Cerebellar nuclear complex (tissue), 1 donor: Measurements from ENCODE around the gene EPG5.
"Not testable (repeated sequence)": the region's sequence is repeated elsewhere in the genome, so short reads cannot be mapped to it uniquely, and the experiment has no call there.

Source experiments
- DNase-seq, 2 experiments: peaks; one replicate each; lab custom pipeline; 2025; lab: John Stamatoyannopoulos, UW

The EPG5 gene

GRCh38 chr18:45976566-45976965 lies 9.4 kb upstream of the EPG5 start:
- no peak for DNase-seq

GRCh38 chr18:45974088-45974536 lies 7.0 kb upstream of the EPG5 start:
- peak in 1 of 2 experiments; percentile 23 for DNase-seq

GRCh38 chr18:45964913-45965312 lies 2.2 kb downstream of the EPG5 start:
- not testable (repeated sequence) for DNase-seq

DNA sequence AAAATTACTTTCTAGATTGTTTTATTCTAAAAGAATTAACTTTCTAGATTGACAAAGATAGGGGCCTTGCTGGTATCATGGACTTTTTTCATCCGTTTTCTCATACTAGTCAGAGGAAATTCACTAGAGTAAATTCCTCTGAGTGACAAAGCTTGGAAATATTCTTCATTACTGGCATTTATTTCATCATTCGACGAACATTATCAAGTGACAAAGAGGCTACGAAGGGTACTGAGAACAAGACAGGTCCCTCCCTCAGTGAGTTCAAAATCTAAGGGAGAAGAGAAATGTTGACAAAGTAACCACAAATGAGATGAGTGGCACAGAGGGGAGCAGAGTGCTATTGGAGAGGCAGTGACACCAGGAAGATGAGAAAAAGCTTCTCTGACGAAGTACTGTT lies 4.3 kb downstream of the EPG5 start:
- no peak for DNase-seq

- DNase-seq, result no peak
Measured at GRCh38 chr18:45962461-45962860, 4.7 kb downstream of the EPG5 start.

GRCh38 chr18:45959484-45959883 lies 7.6 kb downstream of the EPG5 start:
- not testable (repeated sequence) for DNase-seq

- DNase-seq, result no peak
Measured at GRCh38 chr18:45958730-45959129, 8.4 kb downstream of the EPG5 start.

- no peak for DNase-seq
Measured at GRCh38 chr18:45958027-45958426, 9.1 kb downstream of the EPG5 start.

DNA sequence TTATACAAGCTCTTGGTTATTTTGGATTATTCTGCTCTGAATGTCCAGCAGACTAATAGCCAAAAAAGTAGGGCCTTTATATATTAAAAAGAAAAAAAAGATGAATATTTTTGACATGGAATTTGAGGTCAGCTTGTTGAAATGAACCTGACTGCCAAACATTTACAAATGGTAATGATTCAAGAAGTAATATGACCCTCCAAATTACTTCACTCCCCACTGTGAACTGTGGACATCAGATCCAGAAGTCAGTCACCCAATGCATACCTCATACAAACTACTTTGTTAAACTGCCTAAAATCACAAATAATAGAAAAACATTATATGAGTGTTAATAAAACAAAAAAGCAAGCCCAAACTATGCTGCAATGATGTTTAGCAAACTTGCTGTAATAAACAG lies 10.0 kb downstream of the EPG5 start:
- no peak for DNase-seq

GRCh38 chr18:45954070-45954934 lies 12.8 kb downstream of the EPG5 start:
- DNase-seq, result no peak

GRCh38 chr18:45951016-45951714 lies 16.0 kb downstream of the EPG5 start:
- DNase-seq, result no peak

- no peak for DNase-seq
Measured at GRCh38 chr18:45945669-45946068, 21.5 kb downstream of the EPG5 start.

DNA sequence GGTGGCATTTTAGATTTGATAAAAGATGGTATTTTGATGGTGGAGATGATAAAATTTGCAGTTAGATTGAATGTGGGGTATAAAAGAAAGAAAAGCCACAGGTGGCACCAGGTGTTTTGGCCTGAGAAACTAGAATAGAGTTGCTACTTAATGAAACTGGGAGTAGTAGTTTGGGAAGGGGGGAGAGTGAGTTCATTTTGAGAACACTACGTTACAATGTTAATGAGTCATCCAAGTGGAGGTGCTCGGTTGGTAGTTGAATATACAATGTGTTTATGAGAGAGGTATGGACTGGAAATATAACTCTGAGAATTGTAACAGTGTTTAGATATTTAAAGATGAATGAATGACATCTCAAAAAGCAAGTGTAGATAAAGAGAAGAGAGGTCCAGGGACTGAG lies 26.4 kb downstream of the EPG5 start:
- DNase-seq, result no peak

DNA sequence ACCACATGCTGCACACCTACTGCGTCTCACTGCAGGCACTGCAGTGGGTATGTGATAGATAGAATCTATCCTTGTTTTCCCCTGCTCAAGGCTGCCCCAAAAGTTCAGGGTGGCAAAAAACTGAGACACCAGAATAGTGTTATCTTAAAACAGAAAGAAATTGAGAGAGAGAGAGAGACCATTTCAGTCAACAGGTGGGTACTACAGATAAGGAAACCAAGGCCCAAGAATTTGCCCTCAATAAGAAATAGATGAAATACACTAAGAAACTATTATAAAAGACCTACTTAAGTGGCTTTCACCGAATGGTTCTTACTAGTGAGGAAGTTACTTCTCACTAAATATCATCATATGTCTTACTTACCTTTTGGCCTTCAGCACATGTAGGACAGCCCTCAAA lies 27.9 kb downstream of the EPG5 start:
- no peak for DNase-seq

GRCh38 chr18:45938488-45938935 lies 28.6 kb downstream of the EPG5 start:
- no peak for DNase-seq

DNA sequence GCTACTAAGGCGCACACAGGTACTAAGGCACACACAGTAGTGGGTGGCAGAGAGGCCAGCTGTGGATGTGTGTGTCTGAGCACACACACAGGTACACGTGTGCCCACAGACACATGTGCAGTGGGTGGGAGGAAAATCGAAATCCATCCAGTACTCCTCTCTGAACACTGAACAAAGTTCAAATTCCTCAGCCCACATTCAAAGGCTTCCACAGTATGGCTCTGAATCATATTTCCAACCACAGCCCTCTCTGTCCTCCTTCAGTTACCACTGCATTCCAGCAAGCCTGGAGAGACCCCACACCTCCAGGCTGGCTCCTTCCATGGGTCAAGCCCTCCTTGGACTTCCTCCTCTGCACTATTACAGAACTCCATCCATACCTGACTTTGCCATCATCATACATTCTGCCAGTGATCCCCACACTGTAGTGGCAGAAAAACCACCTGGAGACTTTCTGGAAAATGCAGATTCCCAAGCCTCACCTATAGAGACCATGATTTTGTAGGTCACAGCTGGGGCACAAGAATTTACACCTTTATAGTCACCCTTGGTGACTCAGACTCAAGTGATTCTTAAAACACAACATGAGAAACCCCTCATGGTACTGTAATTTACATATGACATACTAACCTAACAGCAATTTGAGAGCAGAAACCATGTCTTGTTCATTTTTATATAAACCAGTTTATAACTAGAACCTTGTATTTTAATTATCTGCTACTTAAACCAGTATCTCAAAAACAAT lies 31.4 kb downstream of the EPG5 start:
- no peak for DNase-seq

GRCh38 chr18:45932708-45933107 lies 34.4 kb downstream of the EPG5 start:
- DNase-seq, result no peak

DNA sequence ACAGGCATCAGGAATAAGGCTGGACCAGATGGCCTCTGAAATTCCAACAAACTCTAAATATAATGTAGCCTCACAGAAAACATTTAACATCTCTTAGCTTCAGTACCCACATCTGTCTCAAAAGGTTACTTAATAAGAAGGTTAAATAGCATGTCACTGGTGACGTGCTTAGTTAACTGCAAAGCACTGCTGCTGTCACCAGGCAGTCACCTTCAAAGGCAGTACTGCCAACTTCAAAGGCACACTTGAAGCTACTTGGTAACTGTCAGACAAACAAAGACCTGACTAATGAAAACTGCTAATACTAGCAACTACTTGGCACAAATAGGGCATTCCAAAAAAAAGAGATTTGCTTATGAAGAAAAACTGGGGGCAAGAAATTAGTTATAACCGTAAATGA lies 36.2 kb downstream of the EPG5 start:
- DNase-seq, result no peak

DNA sequence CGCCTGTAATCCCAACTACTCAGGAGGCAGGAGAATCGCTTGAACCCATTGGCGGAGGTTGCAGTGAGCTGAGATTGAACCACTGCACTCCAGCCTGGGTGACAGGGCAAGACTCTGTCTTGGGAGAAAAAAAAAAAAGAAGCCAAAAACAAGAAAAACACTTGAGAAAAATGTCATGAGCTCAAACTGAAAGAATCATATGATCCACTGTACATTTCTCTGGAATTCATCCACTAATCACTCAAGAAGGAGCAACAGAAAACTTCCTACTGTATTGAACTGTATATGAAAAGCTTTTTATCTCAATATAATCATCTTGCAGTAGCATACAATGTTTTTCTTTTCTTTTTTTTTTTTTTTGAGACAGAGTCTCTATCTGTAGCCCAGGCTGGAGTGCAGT lies 40.4 kb downstream of the EPG5 start:
- DNase-seq, result no peak

GRCh38 chr18:45926085-45926484 lies 41.0 kb downstream of the EPG5 start:
- DNase-seq, result no peak

DNA sequence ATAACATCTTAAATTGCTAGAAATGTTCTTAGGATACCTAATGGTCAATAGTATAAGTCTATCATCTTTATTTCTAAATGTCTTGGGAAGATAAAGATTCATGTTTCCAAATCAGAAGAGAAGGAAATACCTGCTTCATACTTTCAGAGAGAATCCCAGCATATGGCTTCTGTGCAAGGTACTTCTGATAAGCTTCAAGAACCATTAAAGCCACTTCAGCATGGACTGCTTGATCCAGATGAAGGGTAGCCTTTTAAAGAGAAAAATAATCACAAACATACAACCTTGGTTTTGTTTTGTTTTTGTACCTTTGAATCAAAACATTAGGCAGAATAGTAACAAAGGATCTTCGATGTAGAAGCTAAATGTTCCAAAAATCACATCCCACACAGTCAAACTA lies 44.0 kb downstream of the EPG5 start:
- DNase-seq, result no peak

DNA sequence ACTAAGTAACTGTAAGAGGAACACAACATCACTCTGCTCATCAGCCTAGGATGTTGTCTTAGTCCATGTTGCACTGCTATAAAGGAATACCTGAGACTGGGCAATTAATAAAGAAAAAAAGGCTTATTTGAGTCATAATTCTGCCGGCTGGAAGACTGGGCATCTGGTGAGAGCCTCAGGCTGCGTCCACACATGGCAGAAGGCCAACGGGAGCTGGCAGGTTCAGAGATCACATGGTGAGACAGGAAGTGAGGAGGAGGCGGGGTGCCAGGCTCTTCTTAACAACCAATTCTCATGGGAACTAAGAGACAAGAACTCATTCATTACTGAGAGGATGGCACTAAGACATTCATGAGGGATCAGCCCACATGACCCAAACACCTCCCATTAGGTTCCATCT lies 46.8 kb downstream of the EPG5 start:
- DNase-seq, result no peak

- DNase-seq, result no peak
Measured at GRCh38 chr18:45916302-45916701, 50.8 kb downstream of the EPG5 start.
